Body of pancreas (tissue), 4 donors: ENCODE measurements around the gene GPLD1. TPM values are rescaled to one million over a fixed set of nuclear protein-coding genes. Genes with fewer than 3 reads are reported as not detected.

ENCODE experiments used
- ATAC-seq: fragments of 150-250 bp; one replicate; pipeline ENCODE4 v1.9.1; 2016
- DNase-seq, 4 donors: peaks; one replicate each; pipeline ENCODE4 v3.0.0-alpha.2; 2019
- H3K27ac ChIP-seq, 4 donors: fragments of 200-600 bp; sonication (generic); 1 replicate in 3 of 4; 2 replicates in 1 of 4; pipeline versions ENCODE4 v1.5.1 to v1.6.1; 2016 to 2019; ENCODE audit warnings: mild to moderate bottlenecking in 1 of 4, mixed read lengths in 1 of 4, moderate library complexity in 1 of 4
- H3K27me3 ChIP-seq, 2 donors: fragments of 200-600 bp; sonication (generic); one replicate each; pipeline ENCODE4 v1.6.0; 2016; ENCODE audit warnings: mild to moderate bottlenecking in 1 of 2
- H3K36me3 ChIP-seq, 2 donors: fragments of 200-600 bp; sonication (generic); replicated peaks in 1 of 2; 2 replicates each; pipeline ENCODE4 v1.5.1; 2016; ENCODE audit warnings: low read depth in 2 of 2; ENCODE audit not compliant: insufficient read depth in 1 of 2
- H3K4me1 ChIP-seq: fragments of 200-600 bp; sonication (generic); one replicate; pipeline ENCODE4 v1.6.0; 2016
- H3K4me3 ChIP-seq, 2 donors: fragments of 200-600 bp; sonication (generic); 1 replicate in 1 of 2; 2 replicates in 1 of 2; pipeline ENCODE4 v1.5.1; 2016 to 2019
- H3K9me3 ChIP-seq, 3 donors: fragments of 200-600 bp; sonication (generic); 1 replicate in 2 of 3; 2 replicates in 1 of 3; pipeline ENCODE4 v1.5.1; 2016
- CTCF ChIP-seq, 7 experiments: fragments of 450-650 bp in 4 of 7; fragments of 200-600 bp in 3 of 7; sonication (generic) in 3 of 7; IDR thresholded peaks; one replicate each; pipeline ENCODE4 v1.5.1; 2016 to 2019; ENCODE audit warnings: antibody characterized with exemption in 7 of 7
- POLR2A ChIP-seq, 3 donors: fragments of 450-650 bp; IDR thresholded peaks; one replicate each; pipeline ENCODE4 v1.6.1; 2016; ENCODE audit warnings: antibody characterized with exemption in 3 of 3, mild to moderate bottlenecking in 2 of 3
- WGBS, 2 donors: methylation state at CpG; one replicate each; pipeline ENCODE4 v1.1.5; 2017; 5-methylcytosine and 5-hydroxymethylcytosine counted together
- intact Hi-C: fragments of 100-400 bp; cut with DNase I; formaldehyde crosslinking; loops from one replicate; pipeline ENCODE4 v1.15.1; 2023
- total RNA-seq, 2 donors: library from RNA; depleted of rRNA; stranded (reverse); fragments of >200 nt; gene quantifications; one replicate each; pipeline ENCODE4 v1.1.0, GENCODE V29; 2016

Gene GPLD1
- total RNA-seq, 2 donors from 2014 or later = 0.66 to 2.6 TPM

DNA sequence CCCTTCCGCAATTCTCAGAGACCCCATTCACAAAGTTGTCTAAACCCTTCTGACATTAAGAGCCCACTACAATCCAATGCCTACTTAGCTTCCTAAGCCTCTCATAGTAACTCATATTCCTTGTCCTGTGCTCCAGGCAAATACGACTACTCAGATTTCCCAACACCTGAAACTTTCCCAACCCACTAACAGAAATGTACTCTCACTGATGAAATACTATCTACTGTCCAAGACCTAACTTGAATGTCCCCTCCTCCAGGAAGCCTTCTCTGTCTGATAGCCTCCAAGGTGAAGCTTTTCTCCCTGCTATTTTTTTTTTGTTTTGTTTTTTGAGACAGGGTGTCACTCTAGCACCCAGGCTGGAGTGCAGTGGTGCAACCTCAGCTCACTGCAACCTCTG, 30.4 kb downstream of the GPLD1 start:
- Histone ChIP-seq H3K27ac (no peak overlapping the region), H3K27me3 (no peaks in the 10 kb centered on the region), H3K9me3 (no peaks in the 10 kb centered on the region), H3K36me3 (no peaks in the 10 kb centered on the region), H3K4me1 (no peaks in the 10 kb centered on the region), H3K4me3 (no peak overlapping the region)
- WGBS, 2 donors = 83 to 92% methylated on average over 2 of the region's 2 CpGs
- ATAC-seq (no peak), DNase-seq (no peak)
- no peak for TF ChIP-seq CTCF (IDR thresholded peaks at IDR 0.05)
- TF ChIP-seq POLR2A (IDR thresholded peaks at IDR 0.05) = no peak
- intact Hi-C loops = no loop called here

- intact Hi-C loops = no loop called here
- H3K4me1 ChIP-seq = no peaks in the 10 kb centered on the region
- H3K9me3 ChIP-seq = no peaks in the 10 kb centered on the region
- TF ChIP-seq POLR2A (IDR thresholded peaks at IDR 0.05) = no peak
- TF ChIP-seq CTCF (IDR thresholded peaks at IDR 0.05) = no peak
- no peak overlapping the region for H3K4me3 ChIP-seq
- no peak for ATAC-seq
- no peak for DNase-seq
- no peaks in the 10 kb centered on the region for H3K27me3 ChIP-seq
- no peaks in the 10 kb centered on the region for H3K36me3 ChIP-seq
- 67 to 83% methylated on average over 3 to 4 of the region's 4 CpGs for WGBS, 2 donors
- no peak overlapping the region for H3K27ac ChIP-seq
These were observed 31.2 kb downstream of the GPLD1 start for GRCh38 chr6:24458134-24458533.

- intact Hi-C loops = no loop called here
- Histone ChIP-seq H3K4me1 (no peaks in the 10 kb centered on the region), H3K4me3 (no peak overlapping the region), H3K9me3 (no peaks in the 10 kb centered on the region), H3K36me3 (no peaks in the 10 kb centered on the region), H3K27ac (no peak overlapping the region), H3K27me3 (no peaks in the 10 kb centered on the region)
- DNase-seq = no peak
- ATAC-seq = no peak
- TF ChIP-seq POLR2A (IDR thresholded peaks at IDR 0.05) = no peak
- TF ChIP-seq CTCF (IDR thresholded peaks at IDR 0.05) = no peak
- WGBS, 2 donors = 94 to 95% methylated on average over 4 of the region's 4 CpGs
These were observed 34.3 kb downstream of the GPLD1 start for GRCh38 chr6:24455061-24455460.

GRCh38 chr6:24454452-24454851, 34.9 kb downstream of the GPLD1 start:
- 90 to 97% methylated on average over 5 of the region's 5 CpGs for WGBS, 2 donors

More at GRCh38 chr6:24454452-24454851, 34.9 kb downstream of the GPLD1 start:
- ATAC-seq (no peak), DNase-seq (no peak)
- Histone ChIP-seq H3K36me3 (no peaks in the 10 kb centered on the region), H3K9me3 (no peaks in the 10 kb centered on the region), H3K27me3 (no peaks in the 10 kb centered on the region), H3K4me3 (no peak overlapping the region), H3K4me1 (no peaks in the 10 kb centered on the region), H3K27ac (no peak overlapping the region)
- intact Hi-C loops = no loop called here
- no peak for TF ChIP-seq POLR2A (IDR thresholded peaks at IDR 0.05)
- no peak for TF ChIP-seq CTCF (IDR thresholded peaks at IDR 0.05)
